WTC11 (cell line): ENCODE data around the gene TPSAB1. TPM values are rescaled to one million over a fixed set of nuclear protein-coding genes. Genes with fewer than 3 reads are reported as not detected.

ENCODE experiments used
- ATAC-seq: fragments of 200-7000 bp; cut with Tn5 transposase; 2 replicates; pipeline ENCODE4 v1.10.0; 2021; ENCODE audit warnings: mild to moderate bottlenecking, moderate library complexity
- CTCF ChIA-PET: fragments of 300-600 bp; sonication (Branson Sonifier 250); formaldehyde crosslinking; loops from one replicate; lab custom pipeline; 2021; ENCODE audit warnings: antibody characterized with exemption; lab: Charles Lee
- POLR2A ChIA-PET: fragments of 350-600 bp; sonication (Branson Sonifier 250); formaldehyde crosslinking; loops from one replicate; lab custom pipeline; 2021; ENCODE audit warnings: antibody characterized with exemption; lab: Charles Lee
- DNase-seq: peaks from one replicate; pipeline ENCODE4 v3.0.0; 2021; ENCODE audit warnings: low spot score
- H3K27ac Mint-ChIP-seq: 2 replicates; pipeline ENCODE4 v1.8.0; 2021; ENCODE audit warnings: mixed read lengths
- H3K27me3 Mint-ChIP-seq: 2 replicates; pipeline ENCODE4 v1.8.0; 2021; ENCODE audit warnings: low read depth, mild to moderate bottlenecking, moderate library complexity, mixed read lengths
- H3K36me3 Mint-ChIP-seq: 2 replicates; pipeline ENCODE4 v1.8.0; 2021; ENCODE audit warnings: mixed read lengths
- H3K4me1 Mint-ChIP-seq: 2 replicates; pipeline ENCODE4 v1.8.0; 2022; ENCODE audit warnings: mixed read lengths
- H3K4me3 Mint-ChIP-seq: 2 replicates; pipeline ENCODE4 v1.8.0; 2021; ENCODE audit warnings: mild to moderate bottlenecking, moderate library complexity, mixed read lengths
- H3K9me3 Mint-ChIP-seq: 2 replicates; pipeline ENCODE4 v1.8.0; 2021; ENCODE audit warnings: mixed read lengths
- AFF4 ChIP-seq: sonication (generic); formaldehyde crosslinking; IDR thresholded peaks from 2 replicates; pipeline ENCODE4 v1.8.1; 2023; ENCODE audit warnings: mild to moderate bottlenecking, missing genetic modification reagents, borderline replicate concordance
- CBFB ChIP-seq: sonication (generic); formaldehyde crosslinking; IDR thresholded peaks from 2 replicates; pipeline ENCODE4 v1.8.1; 2022; ENCODE audit warnings: mild to moderate bottlenecking, low read depth, missing genetic modification reagents
- CREB1 ChIP-seq: sonication (generic); formaldehyde crosslinking; IDR thresholded peaks from 2 replicates; pipeline ENCODE4 v1.8.0; 2023; ENCODE audit warnings: mild to moderate bottlenecking, missing genetic modification reagents
- E2F4 ChIP-seq: sonication (generic); formaldehyde crosslinking; IDR thresholded peaks from 2 replicates; pipeline ENCODE4 v1.8.1; 2022; ENCODE audit warnings: low read depth, mild to moderate bottlenecking, moderate library complexity, missing genetic modification reagents, borderline replicate concordance
- E2F5 ChIP-seq: sonication (generic); formaldehyde crosslinking; IDR thresholded peaks from 2 replicates; pipeline ENCODE4 v1.8.1; 2022; ENCODE audit warnings: mild to moderate bottlenecking, moderate library complexity, missing genetic modification reagents
- GRHL2 ChIP-seq: fragments of 250-450 bp; sonication (Bioruptor Pico); IDR thresholded peaks from 2 replicates; pipeline ENCODE4 v1.8.0; 2022; ENCODE audit warnings: mild to moderate bottlenecking, moderate library complexity; ENCODE audit not compliant: insufficient replicate concordance, severe bottlenecking
- NFATC4 ChIP-seq: fragments of 250-450 bp; sonication (Bioruptor Pico); IDR thresholded peaks from 2 replicates; pipeline ENCODE4 v1.9.0; 2021; ENCODE audit warnings: mild to moderate bottlenecking
- NFE2L1 ChIP-seq: sonication (generic); formaldehyde crosslinking; IDR thresholded peaks from 2 replicates; pipeline ENCODE4 v1.8.1; 2023; ENCODE audit warnings: missing genetic modification reagents
- NR2C2 ChIP-seq: sonication (generic); formaldehyde crosslinking; IDR thresholded peaks from 2 replicates; pipeline ENCODE4 v1.8.0; 2022; ENCODE audit warnings: mild to moderate bottlenecking, missing genetic modification reagents
- RELA ChIP-seq: sonication (generic); formaldehyde crosslinking; IDR thresholded peaks from 2 replicates; pipeline ENCODE4 v1.8.1; 2022; ENCODE audit warnings: missing genetic modification reagents, mild to moderate bottlenecking, borderline replicate concordance
- ZNF138 ChIP-seq: sonication (generic); formaldehyde crosslinking; conservative IDR thresholded peaks from 2 replicates; pipeline ENCODE4 v1.8.1; 2022; ENCODE audit warnings: mild to moderate bottlenecking, moderate library complexity, missing genetic modification reagents
- ZNF396 ChIP-seq: fragments of 250-450 bp; sonication (Bioruptor Pico); IDR thresholded peaks from 2 replicates; pipeline ENCODE4 v1.8.0; 2021; ENCODE audit warnings: mild to moderate bottlenecking, moderate library complexity, borderline replicate concordance
- ZNF416 ChIP-seq: fragments of 250-450 bp; sonication (Bioruptor Pico); IDR thresholded peaks from 2 replicates; pipeline ENCODE4 v1.9.0; 2021; ENCODE audit warnings: mild to moderate bottlenecking, inconsistent platforms
- total RNA-seq: library from RNA; stranded (reverse); gene quantifications from 3 replicates; pipeline ENCODE4 v1.2.3, GENCODE V29; 2021
- TF ChIP-seq, protein P1 (sequence below): sonication (generic); formaldehyde crosslinking; conservative IDR thresholded peaks from 2 replicates; pipeline ENCODE4 v1.8.1; 2022; ENCODE audit warnings: mild to moderate bottlenecking, missing genetic modification reagents

Gene TPSAB1
- total RNA-seq, 1 experiment from 2014 or later = not detected

DNA sequence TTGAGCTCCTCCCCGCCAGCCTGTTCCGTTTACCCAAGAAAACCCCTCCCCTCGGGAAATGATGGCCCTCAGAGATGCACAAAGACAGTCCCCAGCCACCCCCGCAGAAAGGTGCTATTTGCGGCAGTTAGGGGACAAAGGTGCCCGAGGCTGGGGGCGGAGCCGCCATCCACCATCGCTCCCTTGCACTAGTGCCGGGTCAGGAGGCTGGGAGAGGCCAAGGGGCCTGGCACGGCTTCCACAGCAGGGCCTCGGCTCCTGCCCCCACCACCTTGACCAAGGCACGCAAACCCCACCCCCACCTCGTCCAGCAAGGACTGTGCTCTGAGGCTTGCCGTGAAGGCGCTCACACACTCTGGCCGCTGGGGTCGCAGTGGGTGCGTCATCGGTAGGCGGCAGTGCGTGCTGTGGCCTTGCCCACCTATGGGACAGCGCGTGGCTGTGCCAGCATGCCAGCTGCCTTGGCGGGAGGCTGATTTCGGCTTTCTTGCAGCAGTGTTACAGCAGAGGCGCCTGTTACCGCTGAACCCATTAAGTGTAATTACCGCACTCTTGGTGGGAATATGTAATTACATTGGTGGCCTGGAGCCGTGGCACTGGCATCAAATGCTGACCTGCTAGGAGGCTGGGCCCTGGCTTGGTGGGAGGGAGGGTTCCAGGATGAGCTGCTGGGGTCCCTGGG lies 47.2 kb upstream of the TPSAB1 start:
- no peak overlapping the region for H3K27ac Mint-ChIP-seq
- H3K27me3 Mint-ChIP-seq = no peaks in the 10 kb centered on the region
- H3K9me3 Mint-ChIP-seq = no peaks in the 10 kb centered on the region

GRCh38 chr16:1193825-1194581 lies 46.5 kb upstream of the TPSAB1 start:
- Mint-ChIP-seq H3K27me3 (no peaks in the 10 kb centered on the region), H3K27ac (no peak overlapping the region), H3K9me3 (no peaks in the 10 kb centered on the region), H3K4me3 (no peak overlapping the region), H3K4me1 (0 out of 2 replicates have a peak, but pooled peaks cover 4% of the 10 kb centered on the region), H3K36me3 (no peaks in the 10 kb centered on the region)
- TF ChIP-seq ZNF396 (CRISPR knock-in tag) = no peak
- ChIA-PET POLR2A (no interaction called here), CTCF (interaction anchor here (0.7 to 1.5 kb wide), 10 partner anchors 12 to 137 kb away, joined by 3 to 7 read pairs (median 4); no protein-coding TSS in a partner anchor)
- ATAC-seq = peak; percentile 27
- DNase-seq = no peak

More for the DNA sequence above, 47.2 kb upstream of the TPSAB1 start:
- DNase-seq (no peak), ATAC-seq (no peak)
- Mint-ChIP-seq H3K36me3 (no peaks in the 10 kb centered on the region), H3K4me3 (no peak overlapping the region), H3K4me1 (0 out of 2 replicates have a peak, but pooled peaks cover 4% of the 10 kb centered on the region)
- CTCF ChIA-PET = interaction anchor here (0.7 to 1.5 kb wide), 9 partner anchors 12 to 93 kb away, joined by 3 to 7 read pairs (median 4); no protein-coding TSS in a partner anchor
- TF ChIP-seq, protein P1, sequence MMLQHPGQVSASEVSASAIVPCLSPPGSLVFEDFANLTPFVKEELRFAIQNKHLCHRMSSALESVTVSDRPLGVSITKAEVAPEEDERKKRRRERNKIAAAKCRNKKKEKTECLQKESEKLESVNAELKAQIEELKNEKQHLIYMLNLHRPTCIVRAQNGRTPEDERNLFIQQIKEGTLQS (CRISPR knock-in tag) = no peak
- no peak for TF ChIP-seq CBFB (CRISPR knock-in tag)
- no peak for TF ChIP-seq NR2C2
- TF ChIP-seq ZNF138 (CRISPR knock-in tag) = no peak
- no peak for TF ChIP-seq NFE2L1
- no peak for TF ChIP-seq NFATC4 (CRISPR knock-in tag)
- TF ChIP-seq E2F4 (CRISPR knock-in tag) = no peak
- no peak for TF ChIP-seq E2F5 (CRISPR knock-in tag)
- no peak for TF ChIP-seq ZNF416 (CRISPR knock-in tag)
- no peak for TF ChIP-seq GRHL2 (CRISPR knock-in tag)
- no peak for TF ChIP-seq CREB1 (CRISPR knock-in tag)
- no peak for TF ChIP-seq AFF4 (CRISPR knock-in tag)
- TF ChIP-seq RELA (CRISPR knock-in tag) = no peak
- POLR2A ChIA-PET = no interaction called here
